Cardiac atrium fibroblast (primary cell): ENCODE measurements around the gene CMTR2. TPM values are rescaled to one million over a fixed set of nuclear protein-coding genes. Genes with fewer than 3 reads are reported as not detected.

Source experiments
- total RNA-seq: library from RNA; depleted of rRNA; stranded (reverse); fragments of >200 nt; gene quantifications from 2 replicates; pipeline ENCODE4 v1.2.3, GENCODE V29; 2015

The CMTR2 gene, protein sequence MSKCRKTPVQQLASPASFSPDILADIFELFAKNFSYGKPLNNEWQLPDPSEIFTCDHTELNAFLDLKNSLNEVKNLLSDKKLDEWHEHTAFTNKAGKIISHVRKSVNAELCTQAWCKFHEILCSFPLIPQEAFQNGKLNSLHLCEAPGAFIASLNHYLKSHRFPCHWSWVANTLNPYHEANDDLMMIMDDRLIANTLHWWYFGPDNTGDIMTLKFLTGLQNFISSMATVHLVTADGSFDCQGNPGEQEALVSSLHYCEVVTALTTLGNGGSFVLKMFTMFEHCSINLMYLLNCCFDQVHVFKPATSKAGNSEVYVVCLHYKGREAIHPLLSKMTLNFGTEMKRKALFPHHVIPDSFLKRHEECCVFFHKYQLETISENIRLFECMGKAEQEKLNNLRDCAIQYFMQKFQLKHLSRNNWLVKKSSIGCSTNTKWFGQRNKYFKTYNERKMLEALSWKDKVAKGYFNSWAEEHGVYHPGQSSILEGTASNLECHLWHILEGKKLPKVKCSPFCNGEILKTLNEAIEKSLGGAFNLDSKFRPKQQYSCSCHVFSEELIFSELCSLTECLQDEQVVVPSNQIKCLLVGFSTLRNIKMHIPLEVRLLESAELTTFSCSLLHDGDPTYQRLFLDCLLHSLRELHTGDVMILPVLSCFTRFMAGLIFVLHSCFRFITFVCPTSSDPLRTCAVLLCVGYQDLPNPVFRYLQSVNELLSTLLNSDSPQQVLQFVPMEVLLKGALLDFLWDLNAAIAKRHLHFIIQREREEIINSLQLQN
- 12.6 and 17.5 TPM in 2 replicates for total RNA-seq

GRCh38 chr16:71288890-71289731, at the start of gene CMTR2:
Gene CMTR2, minus strand, starts transcription at chr16:71289402. Its CDS starts 3,482 bp downstream, at chr16:71285920.

Other genes starting within 250 kb of the CMTR2 start
- 0.16 and 0.18 TPM in 2 replicates for gene HYDIN, start 58.7 kb downstream of the CMTR2 start, total RNA-seq
- gene CALB2, start 69.3 kb upstream of the CMTR2 start, total RNA-seq, result 5.2 TPM in 1 of 2 replicates, not detected in the other
- gene TLE7, start 152.7 kb upstream of the CMTR2 start, total RNA-seq, result not detected in 2 replicates
- gene ZNF23, start 172.8 kb upstream of the CMTR2 start, total RNA-seq, result 4.2 and 4.5 TPM in 2 replicates
- 0.16 and 1.6 TPM in 2 replicates for gene ZNF19, start 199.9 kb upstream of the CMTR2 start, total RNA-seq
- not detected in 2 replicates for gene CHST4, start 237.0 kb upstream of the CMTR2 start, total RNA-seq